ENCODE measurements around the gene TMPRSS6.

DNA sequence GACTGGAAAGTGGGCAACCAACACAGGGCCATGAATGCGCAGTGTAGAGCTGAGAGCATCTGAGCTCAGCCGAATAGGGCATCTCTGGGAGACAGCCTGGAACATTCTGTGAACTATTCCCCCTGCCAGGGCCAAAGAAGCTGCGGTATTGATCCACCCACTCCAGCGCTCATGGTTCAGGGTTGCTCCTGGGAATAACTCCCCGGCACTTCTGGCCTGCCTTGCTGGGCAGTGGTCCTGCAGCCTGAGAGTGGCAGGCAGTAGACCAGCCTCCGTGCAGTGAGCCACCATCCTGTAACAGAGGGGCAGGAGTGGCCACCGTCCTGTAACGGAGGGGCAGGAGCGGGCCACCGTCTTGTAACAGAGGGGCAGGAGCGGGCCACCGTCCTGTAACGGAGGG lies 12.2 kb downstream of the TMPRSS6 start:
- TF ChIP-seq POLR2A (IDR thresholded peaks at IDR 0.05) = no peak
- TF ChIP-seq, protein P1, sequence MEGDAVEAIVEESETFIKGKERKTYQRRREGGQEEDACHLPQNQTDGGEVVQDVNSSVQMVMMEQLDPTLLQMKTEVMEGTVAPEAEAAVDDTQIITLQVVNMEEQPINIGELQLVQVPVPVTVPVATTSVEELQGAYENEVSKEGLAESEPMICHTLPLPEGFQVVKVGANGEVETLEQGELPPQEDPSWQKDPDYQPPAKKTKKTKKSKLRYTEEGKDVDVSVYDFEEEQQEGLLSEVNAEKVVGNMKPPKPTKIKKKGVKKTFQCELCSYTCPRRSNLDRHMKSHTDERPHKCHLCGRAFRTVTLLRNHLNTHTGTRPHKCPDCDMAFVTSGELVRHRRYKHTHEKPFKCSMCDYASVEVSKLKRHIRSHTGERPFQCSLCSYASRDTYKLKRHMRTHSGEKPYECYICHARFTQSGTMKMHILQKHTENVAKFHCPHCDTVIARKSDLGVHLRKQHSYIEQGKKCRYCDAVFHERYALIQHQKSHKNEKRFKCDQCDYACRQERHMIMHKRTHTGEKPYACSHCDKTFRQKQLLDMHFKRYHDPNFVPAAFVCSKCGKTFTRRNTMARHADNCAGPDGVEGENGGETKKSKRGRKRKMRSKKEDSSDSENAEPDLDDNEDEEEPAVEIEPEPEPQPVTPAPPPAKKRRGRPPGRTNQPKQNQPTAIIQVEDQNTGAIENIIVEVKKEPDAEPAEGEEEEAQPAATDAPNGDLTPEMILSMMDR (IDR thresholded peaks at IDR 0.05) = no peak

All from esophagus squamous epithelium (tissue), 4 donors.